Measurements from ENCODE around the gene MRTFA. TPM values are rescaled to one million over a fixed set of nuclear protein-coding genes. Genes with fewer than 3 reads are reported as not detected.

MRTFA gene
- total and polyA plus RNA-seq, 4 donors: 7.5 to 22.0 (median 9.6) TPM

DNA sequence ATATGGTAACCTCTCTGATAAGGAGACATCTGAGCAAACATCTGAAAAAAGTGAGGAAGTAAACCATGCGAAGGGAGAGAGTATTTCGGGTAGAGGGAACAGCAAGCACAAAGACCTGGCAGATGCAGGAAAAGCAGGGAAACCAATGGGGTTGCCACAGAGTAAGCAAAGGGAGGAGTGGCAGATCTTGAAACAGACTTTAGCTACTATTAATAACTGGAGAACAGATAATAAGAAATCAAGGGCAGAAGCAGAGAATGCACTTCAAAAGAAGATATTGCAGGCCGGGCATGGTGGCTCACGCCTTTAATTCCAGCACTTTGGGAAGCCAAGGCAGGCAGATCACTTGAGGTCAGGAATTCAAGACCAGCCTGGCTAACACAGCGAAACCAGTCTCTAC lies 18.1 kb downstream of the MRTFA start:
- TF ChIP-seq GABPA (IDR thresholded peaks at IDR 0.05 in 1 of 2, conservative IDR thresholded peaks at IDR 0.05 in 1 of 2) (no peak), FOXA1 (IDR thresholded peaks at IDR 0.05) (no peak), RXRA (IDR thresholded peaks at IDR 0.05) (no peak), HNF4A (conservative IDR thresholded peaks at IDR 0.05) (no peak), TAF1 (conservative IDR thresholded peaks at IDR 0.05) (no peak), YY1 (IDR thresholded peaks at IDR 0.05) (no peak), HNF4G (IDR thresholded peaks at IDR 0.05) (no peak), RAD21 (IDR thresholded peaks at IDR 0.05) (no peak), EGR1 (IDR thresholded peaks at IDR 0.05; ENCODE audit: low read depth in 2 of 2) (no peak), NR2F2 (IDR thresholded peaks at IDR 0.05) (no peak), SP1 (IDR thresholded peaks at IDR 0.05) (no peak), JUND (IDR thresholded peaks at IDR 0.05) (no peak), FOXA2 (IDR thresholded peaks at IDR 0.05) (no peak)
- TF ChIP-seq, protein P1, sequence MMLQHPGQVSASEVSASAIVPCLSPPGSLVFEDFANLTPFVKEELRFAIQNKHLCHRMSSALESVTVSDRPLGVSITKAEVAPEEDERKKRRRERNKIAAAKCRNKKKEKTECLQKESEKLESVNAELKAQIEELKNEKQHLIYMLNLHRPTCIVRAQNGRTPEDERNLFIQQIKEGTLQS (IDR thresholded peaks at IDR 0.05): no peak
- TF ChIP-seq, protein P2, sequence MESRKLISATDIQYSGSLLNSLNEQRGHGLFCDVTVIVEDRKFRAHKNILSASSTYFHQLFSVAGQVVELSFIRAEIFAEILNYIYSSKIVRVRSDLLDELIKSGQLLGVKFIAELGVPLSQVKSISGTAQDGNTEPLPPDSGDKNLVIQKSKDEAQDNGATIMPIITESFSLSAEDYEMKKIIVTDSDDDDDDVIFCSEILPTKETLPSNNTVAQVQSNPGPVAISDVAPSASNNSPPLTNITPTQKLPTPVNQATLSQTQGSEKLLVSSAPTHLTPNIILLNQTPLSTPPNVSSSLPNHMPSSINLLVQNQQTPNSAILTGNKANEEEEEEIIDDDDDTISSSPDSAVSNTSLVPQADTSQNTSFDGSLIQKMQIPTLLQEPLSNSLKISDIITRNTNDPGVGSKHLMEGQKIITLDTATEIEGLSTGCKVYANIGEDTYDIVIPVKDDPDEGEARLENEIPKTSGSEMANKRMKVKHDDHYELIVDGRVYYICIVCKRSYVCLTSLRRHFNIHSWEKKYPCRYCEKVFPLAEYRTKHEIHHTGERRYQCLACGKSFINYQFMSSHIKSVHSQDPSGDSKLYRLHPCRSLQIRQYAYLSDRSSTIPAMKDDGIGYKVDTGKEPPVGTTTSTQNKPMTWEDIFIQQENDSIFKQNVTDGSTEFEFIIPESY (IDR thresholded peaks at IDR 0.05): no peak
- TF ChIP-seq, protein P3, sequence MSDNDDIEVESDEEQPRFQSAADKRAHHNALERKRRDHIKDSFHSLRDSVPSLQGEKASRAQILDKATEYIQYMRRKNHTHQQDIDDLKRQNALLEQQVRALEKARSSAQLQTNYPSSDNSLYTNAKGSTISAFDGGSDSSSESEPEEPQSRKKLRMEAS (IDR thresholded peaks at IDR 0.05): no peak
- TF ChIP-seq, protein P4, sequence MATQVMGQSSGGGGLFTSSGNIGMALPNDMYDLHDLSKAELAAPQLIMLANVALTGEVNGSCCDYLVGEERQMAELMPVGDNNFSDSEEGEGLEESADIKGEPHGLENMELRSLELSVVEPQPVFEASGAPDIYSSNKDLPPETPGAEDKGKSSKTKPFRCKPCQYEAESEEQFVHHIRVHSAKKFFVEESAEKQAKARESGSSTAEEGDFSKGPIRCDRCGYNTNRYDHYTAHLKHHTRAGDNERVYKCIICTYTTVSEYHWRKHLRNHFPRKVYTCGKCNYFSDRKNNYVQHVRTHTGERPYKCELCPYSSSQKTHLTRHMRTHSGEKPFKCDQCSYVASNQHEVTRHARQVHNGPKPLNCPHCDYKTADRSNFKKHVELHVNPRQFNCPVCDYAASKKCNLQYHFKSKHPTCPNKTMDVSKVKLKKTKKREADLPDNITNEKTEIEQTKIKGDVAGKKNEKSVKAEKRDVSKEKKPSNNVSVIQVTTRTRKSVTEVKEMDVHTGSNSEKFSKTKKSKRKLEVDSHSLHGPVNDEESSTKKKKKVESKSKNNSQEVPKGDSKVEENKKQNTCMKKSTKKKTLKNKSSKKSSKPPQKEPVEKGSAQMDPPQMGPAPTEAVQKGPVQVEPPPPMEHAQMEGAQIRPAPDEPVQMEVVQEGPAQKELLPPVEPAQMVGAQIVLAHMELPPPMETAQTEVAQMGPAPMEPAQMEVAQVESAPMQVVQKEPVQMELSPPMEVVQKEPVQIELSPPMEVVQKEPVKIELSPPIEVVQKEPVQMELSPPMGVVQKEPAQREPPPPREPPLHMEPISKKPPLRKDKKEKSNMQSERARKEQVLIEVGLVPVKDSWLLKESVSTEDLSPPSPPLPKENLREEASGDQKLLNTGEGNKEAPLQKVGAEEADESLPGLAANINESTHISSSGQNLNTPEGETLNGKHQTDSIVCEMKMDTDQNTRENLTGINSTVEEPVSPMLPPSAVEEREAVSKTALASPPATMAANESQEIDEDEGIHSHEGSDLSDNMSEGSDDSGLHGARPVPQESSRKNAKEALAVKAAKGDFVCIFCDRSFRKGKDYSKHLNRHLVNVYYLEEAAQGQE (IDR thresholded peaks at IDR 0.05): no peak
- TF ChIP-seq, protein P5, sequence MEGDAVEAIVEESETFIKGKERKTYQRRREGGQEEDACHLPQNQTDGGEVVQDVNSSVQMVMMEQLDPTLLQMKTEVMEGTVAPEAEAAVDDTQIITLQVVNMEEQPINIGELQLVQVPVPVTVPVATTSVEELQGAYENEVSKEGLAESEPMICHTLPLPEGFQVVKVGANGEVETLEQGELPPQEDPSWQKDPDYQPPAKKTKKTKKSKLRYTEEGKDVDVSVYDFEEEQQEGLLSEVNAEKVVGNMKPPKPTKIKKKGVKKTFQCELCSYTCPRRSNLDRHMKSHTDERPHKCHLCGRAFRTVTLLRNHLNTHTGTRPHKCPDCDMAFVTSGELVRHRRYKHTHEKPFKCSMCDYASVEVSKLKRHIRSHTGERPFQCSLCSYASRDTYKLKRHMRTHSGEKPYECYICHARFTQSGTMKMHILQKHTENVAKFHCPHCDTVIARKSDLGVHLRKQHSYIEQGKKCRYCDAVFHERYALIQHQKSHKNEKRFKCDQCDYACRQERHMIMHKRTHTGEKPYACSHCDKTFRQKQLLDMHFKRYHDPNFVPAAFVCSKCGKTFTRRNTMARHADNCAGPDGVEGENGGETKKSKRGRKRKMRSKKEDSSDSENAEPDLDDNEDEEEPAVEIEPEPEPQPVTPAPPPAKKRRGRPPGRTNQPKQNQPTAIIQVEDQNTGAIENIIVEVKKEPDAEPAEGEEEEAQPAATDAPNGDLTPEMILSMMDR (IDR thresholded peaks at IDR 0.05; ENCODE audit: low read depth, low read length, missing input control): no peak
- WGBS: 85% methylated on average over 5 of the region's 5 CpGs
- DNase-seq (ENCODE audit: low spot score): no peak

More for the DNA sequence above, 18.1 kb downstream of the MRTFA start:
- H3K27ac ChIP-seq (ENCODE audit: low read depth in 1 of 2, low read length in 2 of 2): no peak overlapping the region
- no peaks in the 10 kb centered on the region for H3K27me3 ChIP-seq (ENCODE audit: control insufficient read depth in 4 of 4, insufficient read depth in 4 of 4, low read length in 3 of 4)
- H3K9me3 ChIP-seq (ENCODE audit: control insufficient read depth in 4 of 4, low read length in 3 of 4): peaks cover 0 to 3% (median 0%) of the 10 kb centered on the region in 4 donors
- no peaks in the 10 kb centered on the region for H3K36me3 ChIP-seq (ENCODE audit: control insufficient read depth in 4 of 4, insufficient read depth in 3 of 4, low read depth in 1 of 4, low read length in 3 of 4)
- H3K4me3 ChIP-seq (ENCODE audit: low read depth in 1 of 3, low read length in 3 of 3): no peak overlapping the region
- H3K9ac ChIP-seq (ENCODE audit: low read depth in 1 of 2, low read length in 2 of 2): no peak overlapping the region
- H3K4me1 ChIP-seq (ENCODE audit: control insufficient read depth in 4 of 4, insufficient read depth in 4 of 4, low read length in 3 of 4): no peaks in the 10 kb centered on the region
